GM12878 (cell line): ENCODE measurements around the gene OTOGL. TPM values are rescaled to one million over a fixed set of nuclear protein-coding genes. Genes with fewer than 3 reads are reported as not detected.
"Not testable (repeated sequence)": the region's sequence is repeated elsewhere in the genome, so short reads cannot be mapped to it uniquely, and the experiment has no call there.

ENCODE experiments used
- ATAC-seq: fragments of 200-7000 bp; cut with Tn5 transposase; 3 replicates; pipeline ENCODE4 v1.9.1; 2020; ENCODE audit warnings: mild to moderate bottlenecking, moderate library complexity
- BruUV-seq: library from RNA; stranded (reverse); fragments of 400-500 nt; replicated peaks from 2 replicates; lab custom pipeline; 2021; lab: Mats Ljungman, UMichigan
- CTCF ChIA-PET: fragments of 300-600 bp; sonication (Branson Sonifier 250); formaldehyde crosslinking; extraction: SDS; loops from one replicate; lab custom pipeline; 2021; ENCODE audit warnings: inconsistent platforms; lab: Yijun Ruan, JAX
- POLR2A ChIA-PET: fragments of 350-600 bp; formaldehyde crosslinking; extraction: SDS; loops from one replicate; lab custom pipeline; 2021; ENCODE audit warnings: inconsistent platforms; lab: Charles Lee
- RAD21 ChIA-PET: fragments of 300-600 bp; sonication (Branson Sonifier 250); formaldehyde crosslinking; loops from one replicate; lab custom pipeline; 2023; ENCODE audit warnings: antibody characterized with exemption; ENCODE audit not compliant: unreplicated experiment; lab: Charles Lee
- SMC1A ChIA-PET: fragments of 300-600 bp; sonication (Branson Sonifier 250); formaldehyde crosslinking; loops from one replicate; lab custom pipeline; 2023; ENCODE audit not compliant: unreplicated experiment, uncharacterized antibody; lab: Charles Lee
- DNase-seq: peaks from one replicate; pipeline ENCODE4 v3.0.0-alpha.2; 2011; ENCODE audit warnings: low read depth, low spot score
- FAIRE-seq: peaks from 3 replicates; lab custom pipeline; 2011; peaks lifted over from hg19 to GRCh38; lab: Jason Lieb, UNC
- H2AFZ ChIP-seq: 2 replicates; pipeline ENCODE4 v1.6.0; 2011; ENCODE audit warnings: low read depth, low read length, control low read depth; ENCODE audit not compliant: control insufficient read depth
- H3K27ac ChIP-seq: 2 replicates; pipeline ENCODE4 v1.5.1; 2011; ENCODE audit warnings: control low read depth; ENCODE audit not compliant: control insufficient read depth, insufficient read depth
- H3K27me3 ChIP-seq, 2 experiments: replicated peaks in 1 of 2; 2 replicates each; pipeline versions ENCODE4 v1.6.0 to v1.6.1; 2011; ENCODE audit warnings: low read length in 1 of 2; ENCODE audit not compliant: control insufficient read depth in 2 of 2, insufficient read depth in 2 of 2
- H3K36me3 ChIP-seq, 2 experiments: 2 replicates each; pipeline ENCODE4 v1.5.1; 2011; ENCODE audit warnings: low read length in 1 of 2; ENCODE audit not compliant: control insufficient read depth in 2 of 2, insufficient read depth in 2 of 2
- H3K4me1 ChIP-seq: 2 replicates; pipeline ENCODE4 v1.6.1; 2011; ENCODE audit warnings: mild to moderate bottlenecking, low read length, moderate library complexity, mixed read lengths; ENCODE audit not compliant: control insufficient read depth, insufficient read depth
- H3K4me2 ChIP-seq: 2 replicates; pipeline ENCODE4 v1.6.0; 2011; ENCODE audit warnings: control low read depth; ENCODE audit not compliant: control insufficient read depth, insufficient read depth
- H3K4me3 ChIP-seq: fragments of 200-600 bp; sonication (generic); 2 replicates; pipeline ENCODE4 v1.5.1; 2016
- H3K79me2 ChIP-seq: 2 replicates; pipeline ENCODE4 v1.6.0; 2011; ENCODE audit warnings: low read length; ENCODE audit not compliant: control insufficient read depth, insufficient read depth
- H3K9ac ChIP-seq: 2 replicates; pipeline ENCODE4 v1.8.0; 2011; ENCODE audit warnings: low read length, control low read depth, mixed read lengths; ENCODE audit not compliant: control insufficient read depth, insufficient read depth
- H3K9me3 ChIP-seq: replicated peaks from 3 replicates; pipeline ENCODE4 v1.5.1; 2011; ENCODE audit warnings: mild to moderate bottlenecking, low read length; ENCODE audit not compliant: control insufficient read depth, insufficient read depth
- H4K20me1 ChIP-seq: 2 replicates; pipeline ENCODE4 v1.6.0; 2011; ENCODE audit not compliant: control insufficient read depth, insufficient read depth
- CBFB ChIP-seq: IDR thresholded peaks from 2 replicates; pipeline ENCODE4 v1.6.1; 2016; ENCODE audit warnings: antibody characterized with exemption, low read depth
- IKZF2 ChIP-seq, 2 experiments: fragments of 450-650 bp; IDR thresholded peaks; 2 replicates each; pipeline ENCODE4 v1.6.1; 2017; ENCODE audit warnings: mild to moderate bottlenecking in 2 of 2, moderate library complexity in 2 of 2
- MEF2A ChIP-seq: IDR thresholded peaks from 2 replicates; pipeline ENCODE4 v1.6.1; 2011; ENCODE audit warnings: low read depth, mild to moderate bottlenecking, low read length, moderate library complexity; ENCODE audit not compliant: insufficient read depth
- MEF2B ChIP-seq: fragments of 450-650 bp; IDR thresholded peaks from 2 replicates; pipeline ENCODE4 v1.6.1; 2018; ENCODE audit warnings: mild to moderate bottlenecking, moderate library complexity; ENCODE audit not compliant: partially characterized antibody, poor library complexity, severe bottlenecking
- NR2C2 ChIP-seq: IDR thresholded peaks from 2 replicates; pipeline ENCODE4 v1.6.1; 2011; ENCODE audit warnings: borderline replicate concordance, low read depth; ENCODE audit not compliant: control insufficient read depth, insufficient read length
- PAX8 ChIP-seq: fragments of 450-650 bp; IDR thresholded peaks from 2 replicates; pipeline ENCODE4 v1.6.1; 2017; ENCODE audit warnings: mild to moderate bottlenecking, moderate library complexity
- PML ChIP-seq: IDR thresholded peaks from 2 replicates; pipeline ENCODE4 v1.6.1; 2012; ENCODE audit warnings: low read length, inconsistent platforms
- SIN3A ChIP-seq: IDR thresholded peaks from 2 replicates; pipeline ENCODE4 v1.6.1; 2012; ENCODE audit warnings: low read depth, low read length, improper control_type of control experiment
- SREBF2 ChIP-seq: IDR thresholded peaks from 2 replicates; pipeline ENCODE4 v1.6.1; 2012; ENCODE audit warnings: mild to moderate bottlenecking, low read length
- ZNF207 ChIP-seq: fragments of 450-650 bp; IDR thresholded peaks from 2 replicates; pipeline ENCODE4 v1.6.1; 2014; ENCODE audit warnings: antibody characterized with exemption, mild to moderate bottlenecking, borderline replicate concordance
- WGBS: methylation state at CpG from one replicate; pipeline ENCODE4 v1.1.6; 2016; ENCODE audit warnings: low lambda C conversion rate; ENCODE audit not compliant: insufficient replicate concordance, insufficient coverage; ENCODE audit errors: missing lambda C conversion rate; 5-methylcytosine and 5-hydroxymethylcytosine counted together
- in situ Hi-C: fragments of 300-500 bp; cut with MboI; formaldehyde crosslinking; loops from 9 replicates; pipeline ENCODE4 v1.14.3; 2018; ENCODE audit warnings: mixed read lengths
- intact Hi-C: fragments of 100-400 bp; cut with micrococcal nuclease; formaldehyde crosslinking; loops from one replicate; pipeline ENCODE4 v1.14.2; 2022; ENCODE audit not compliant: unreplicated experiment
- polyA plus RNA-seq, 11 experiments: library from polyadenylated mRNA; depleted of rRNA in 4 of 11; unstranded in 6 of 11; stranded (reverse) in 5 of 11; fragments of >200 nt; fragmentation: Nextera tagmentation in 4 of 11; fragmentation: Illumina TruSeq in 1 of 11; extraction: Ambion mirVana in 4 of 11; extraction: Trizol in 1 of 11; gene quantifications; 1 replicate in 1 of 11; 2 replicates in 10 of 11; pipeline versions ENCODE4 v1.2.1 to v1.2.3, GENCODE V29; 2011 to 2016; ENCODE audit warnings: inconsistent platforms in 2 of 11, missing spikeins in 2 of 11, low read depth in 1 of 11
- total RNA-seq, 4 experiments: library from RNA; depleted of rRNA in 3 of 4; stranded (reverse); fragments of >200 nt in 3 of 4; fragmentation: Illumina TruSeq in 1 of 4; extraction: Trizol in 1 of 4; gene quantifications; 2 replicates each; pipeline versions ENCODE4 v1.2.1 to v1.2.3, GENCODE V29; 2013 to 2021
- TF ChIP-seq, protein P1 (sequence below): fragments of 450-650 bp; IDR thresholded peaks from 2 replicates; pipeline ENCODE4 v1.6.1; 2014; ENCODE audit warnings: mild to moderate bottlenecking
- TF ChIP-seq, protein P2 (sequence below): IDR thresholded peaks from 2 replicates; pipeline ENCODE4 v1.6.1; 2012; ENCODE audit warnings: low read depth, low read length, improper control_type of control experiment
- TF ChIP-seq, protein P3 (sequence below): fragments of 450-650 bp; IDR thresholded peaks from 2 replicates; pipeline ENCODE4 v1.6.1; 2017; ENCODE audit warnings: mild to moderate bottlenecking, low read depth, inconsistent platforms; ENCODE audit not compliant: poor library complexity, severe bottlenecking

Gene OTOGL
- total and polyA plus RNA-seq, 10 of the 15 experiments (the other 5 are each of a cell fraction or from before 2014, with no cell fraction given) = 0.04 to 3.7 (median 0.27) TPM

DNA sequence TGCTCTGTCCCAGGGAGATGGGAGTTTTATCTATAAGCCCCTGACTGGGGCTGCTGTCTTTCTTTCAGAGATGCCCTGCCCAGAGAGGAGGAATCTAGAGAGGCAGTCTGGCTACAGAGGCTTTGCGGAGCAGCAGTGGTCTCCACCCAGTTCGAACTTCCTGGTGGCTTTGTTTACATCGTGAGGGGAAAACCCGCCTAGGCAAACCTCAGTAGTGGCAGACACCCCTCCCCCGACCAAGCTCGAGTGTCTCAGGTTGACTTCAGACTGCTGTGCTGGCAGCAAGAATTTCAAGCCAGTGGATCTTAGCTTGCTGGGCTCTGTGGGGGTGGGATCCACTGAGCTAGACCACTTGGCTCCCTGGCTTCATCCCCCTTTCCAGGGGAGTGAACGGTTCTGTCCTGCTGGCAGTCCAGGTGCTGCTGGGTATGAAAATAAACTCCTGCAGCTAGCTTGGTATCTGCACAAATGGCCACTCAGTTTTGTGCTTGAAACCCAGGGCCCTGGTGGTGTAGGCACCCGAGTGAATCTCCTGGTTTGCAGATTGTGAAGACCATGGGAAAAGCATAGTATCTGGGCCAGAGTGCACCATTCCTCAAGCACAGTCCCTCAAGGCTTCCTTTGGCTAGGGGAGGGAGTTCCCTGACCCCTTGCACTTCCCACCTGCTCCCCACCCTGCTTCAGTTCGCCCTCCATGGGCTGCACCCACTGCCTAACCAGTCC is 15.3 kb upstream of the OTOGL start:
- in situ Hi-C loops, H3K9ac ChIP-seq, H3K27me3 ChIP-seq, H2AFZ ChIP-seq, H3K4me2 ChIP-seq, BruUV-seq, H3K4me1 ChIP-seq, DNase-seq, CTCF ChIA-PET, intact Hi-C loops, FAIRE-seq, H4K20me1 ChIP-seq, H3K4me3 ChIP-seq, H3K9me3 ChIP-seq, H3K27ac ChIP-seq, H3K79me2 ChIP-seq, H3K36me3 ChIP-seq: not testable (repeated sequence)
- POLR2A ChIA-PET = interaction anchor here (0.6 kb wide), 1 partner anchor 44 kb away, joined by 3 read pairs; no protein-coding TSS in a partner anchor
- RAD21 ChIA-PET = interaction anchor here (0.7 kb wide), 1 partner anchor 198 kb away, joined by 3 read pairs; no protein-coding TSS in a partner anchor
- SMC1A ChIA-PET = interaction anchor here (1.2 kb wide), 1 partner anchor 13 kb away, joined by 4 read pairs; no protein-coding TSS in a partner anchor
- ATAC-seq = peak; percentile 67
- WGBS = 3% methylated on average over 9 of the region's 9 CpGs

- Histone ChIP-seq H3K36me3 (no peaks in the 10 kb centered on the region), H3K79me2 (no peaks in the 10 kb centered on the region), H3K4me2 (no peak overlapping the region), H4K20me1 (no peaks in the 10 kb centered on the region), H3K27me3 (no peaks in the 10 kb centered on the region), H2AFZ (no peak overlapping the region), H3K9ac (no peak overlapping the region), H3K4me3 (no peak overlapping the region), H3K4me1 (no peaks in the 10 kb centered on the region), H3K9me3 (no peaks in the 10 kb centered on the region), H3K27ac (no peak overlapping the region)
- DNase-seq = no peak
- no TSS peak for BruUV-seq
- ChIA-PET CTCF (no interaction called here), RAD21 (no interaction called here), POLR2A (no interaction called here), SMC1A (no interaction called here)
- in situ Hi-C loops (no loop called here), intact Hi-C loops (no loop called here)
- FAIRE-seq = no peak
- 58% methylated on average over 3 of the region's 3 CpGs for WGBS
- ATAC-seq = no peak
- TF ChIP-seq NR2C2 = no peak
- TF ChIP-seq SREBF2 = no peak
- no peak for TF ChIP-seq IKZF2 (IDR thresholded peaks at IDR 0.05)
- TF ChIP-seq, protein P1, sequence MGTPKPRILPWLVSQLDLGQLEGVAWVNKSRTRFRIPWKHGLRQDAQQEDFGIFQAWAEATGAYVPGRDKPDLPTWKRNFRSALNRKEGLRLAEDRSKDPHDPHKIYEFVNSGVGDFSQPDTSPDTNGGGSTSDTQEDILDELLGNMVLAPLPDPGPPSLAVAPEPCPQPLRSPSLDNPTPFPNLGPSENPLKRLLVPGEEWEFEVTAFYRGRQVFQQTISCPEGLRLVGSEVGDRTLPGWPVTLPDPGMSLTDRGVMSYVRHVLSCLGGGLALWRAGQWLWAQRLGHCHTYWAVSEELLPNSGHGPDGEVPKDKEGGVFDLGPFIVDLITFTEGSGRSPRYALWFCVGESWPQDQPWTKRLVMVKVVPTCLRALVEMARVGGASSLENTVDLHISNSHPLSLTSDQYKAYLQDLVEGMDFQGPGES = no peak
- TF ChIP-seq, protein P2, sequence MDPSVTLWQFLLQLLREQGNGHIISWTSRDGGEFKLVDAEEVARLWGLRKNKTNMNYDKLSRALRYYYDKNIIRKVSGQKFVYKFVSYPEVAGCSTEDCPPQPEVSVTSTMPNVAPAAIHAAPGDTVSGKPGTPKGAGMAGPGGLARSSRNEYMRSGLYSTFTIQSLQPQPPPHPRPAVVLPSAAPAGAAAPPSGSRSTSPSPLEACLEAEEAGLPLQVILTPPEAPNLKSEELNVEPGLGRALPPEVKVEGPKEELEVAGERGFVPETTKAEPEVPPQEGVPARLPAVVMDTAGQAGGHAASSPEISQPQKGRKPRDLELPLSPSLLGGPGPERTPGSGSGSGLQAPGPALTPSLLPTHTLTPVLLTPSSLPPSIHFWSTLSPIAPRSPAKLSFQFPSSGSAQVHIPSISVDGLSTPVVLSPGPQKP = no peak
- no peak for TF ChIP-seq PML
- TF ChIP-seq ZNF207 = no peak
- TF ChIP-seq SIN3A = no peak
- no peak for TF ChIP-seq PAX8
- no peak for TF ChIP-seq MEF2B
- no peak for TF ChIP-seq MEF2A
- TF ChIP-seq, protein P3, sequence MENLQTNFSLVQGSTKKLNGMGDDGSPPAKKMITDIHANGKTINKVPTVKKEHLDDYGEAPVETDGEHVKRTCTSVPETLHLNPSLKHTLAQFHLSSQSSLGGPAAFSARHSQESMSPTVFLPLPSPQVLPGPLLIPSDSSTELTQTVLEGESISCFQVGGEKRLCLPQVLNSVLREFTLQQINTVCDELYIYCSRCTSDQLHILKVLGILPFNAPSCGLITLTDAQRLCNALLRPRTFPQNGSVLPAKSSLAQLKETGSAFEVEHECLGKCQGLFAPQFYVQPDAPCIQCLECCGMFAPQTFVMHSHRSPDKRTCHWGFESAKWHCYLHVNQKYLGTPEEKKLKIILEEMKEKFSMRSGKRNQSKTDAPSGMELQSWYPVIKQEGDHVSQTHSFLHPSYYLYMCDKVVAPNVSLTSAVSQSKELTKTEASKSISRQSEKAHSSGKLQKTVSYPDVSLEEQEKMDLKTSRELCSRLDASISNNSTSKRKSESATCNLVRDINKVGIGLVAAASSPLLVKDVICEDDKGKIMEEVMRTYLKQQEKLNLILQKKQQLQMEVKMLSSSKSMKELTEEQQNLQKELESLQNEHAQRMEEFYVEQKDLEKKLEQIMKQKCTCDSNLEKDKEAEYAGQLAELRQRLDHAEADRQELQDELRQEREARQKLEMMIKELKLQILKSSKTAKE = no peak
- no peak for TF ChIP-seq CBFB
These were observed 13.3 kb upstream of the OTOGL start for GRCh38 chr12:80086025-80086424.
